Skin of body (tissue), 2 donors: Measurements from ENCODE around the gene ZIK1. TPM values are rescaled to one million over a fixed set of nuclear protein-coding genes. Genes with fewer than 3 reads are reported as not detected.
A peak's percentile ranks its signal among the peaks of the same experiment; 100 is the strongest.

ENCODE experiments used
- DNase-seq: peaks from one replicate; lab custom pipeline; 2025; lab: John Stamatoyannopoulos, UW
- total RNA-seq: library from RNA; depleted of rRNA; stranded (reverse); fragments of >200 nt; gene quantifications from one replicate; pipeline ENCODE4 v1.2.3, GENCODE V29; 2014

The ZIK1 gene
- total RNA-seq, 1 donor from 2014 or later = 6.7 TPM

GRCh38 chr19:57611113-57611512, 27.2 kb downstream of the ZIK1 start:
- DNase-seq = no peak

DNA sequence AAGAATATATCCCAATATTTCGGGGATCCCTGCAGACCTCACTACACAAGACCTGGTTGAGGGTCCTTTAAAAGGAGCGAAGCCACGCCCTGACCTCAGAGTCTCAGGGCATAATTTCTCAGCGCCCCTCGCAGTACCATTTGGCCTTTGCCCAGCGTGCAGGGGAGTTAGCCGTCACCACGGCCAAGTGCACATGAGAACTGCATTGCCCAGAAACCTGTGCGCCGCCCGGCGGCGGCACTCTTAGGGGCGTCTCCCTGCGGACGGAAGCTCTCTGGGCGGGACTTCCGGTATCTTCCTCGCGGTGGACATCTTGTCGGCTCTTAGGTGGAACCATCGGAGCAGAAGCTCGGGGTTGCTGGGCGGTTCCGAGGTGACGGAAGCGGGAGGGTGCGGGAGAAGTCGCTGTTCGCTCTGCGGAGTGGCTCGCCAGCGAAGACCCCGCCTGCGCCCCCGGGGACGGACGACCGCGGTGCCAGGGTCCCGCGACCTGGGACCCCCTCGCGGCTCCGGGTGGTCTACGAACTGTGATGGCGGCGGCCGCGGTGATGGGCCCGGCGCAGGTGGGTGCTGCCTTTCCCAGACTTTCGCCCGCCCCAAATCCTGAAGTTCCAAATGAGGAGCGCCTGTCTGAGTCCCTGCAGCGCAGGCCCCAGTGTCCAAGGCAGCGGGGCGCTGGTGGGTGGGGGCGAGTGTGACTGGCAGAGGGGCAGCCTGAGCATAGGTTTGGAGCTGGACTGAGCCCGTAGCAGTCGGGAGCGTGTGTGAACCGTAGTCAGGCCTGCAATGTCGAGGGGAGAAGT, 30.2 kb downstream of the ZIK1 start, which contains the start of gene ZNF134:
ZNF134 (plus strand) TSS at position 302 of the 803 bp plus-strand sequence. CDS start 5,227 bp downstream, outside the sequence.
- peak; percentile 84 for DNase-seq

DNA sequence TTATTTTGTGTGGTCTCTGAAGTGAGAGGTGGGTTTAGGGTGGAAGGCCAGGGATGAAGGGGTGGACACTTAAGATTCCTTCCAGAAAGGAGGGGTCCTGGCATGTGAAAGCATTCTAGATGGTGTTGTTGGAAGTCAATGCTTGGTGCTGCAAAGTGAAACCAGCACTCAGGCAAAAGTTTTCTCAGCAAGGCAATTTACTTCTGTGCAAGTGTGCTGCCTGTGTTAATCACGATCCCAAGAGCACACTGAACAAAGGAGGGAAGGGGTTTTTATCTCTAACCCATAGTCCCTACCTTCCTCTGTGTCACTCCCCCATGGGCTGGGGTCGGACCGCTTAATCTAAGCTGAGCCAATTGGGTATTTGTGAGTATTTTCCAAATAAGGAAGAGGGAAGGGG, 31.4 kb downstream of the ZIK1 start:
- DNase-seq = no peak

- DNase-seq = no peak
These were observed 36.9 kb downstream of the ZIK1 start for GRCh38 chr19:57620673-57621348.

DNA sequence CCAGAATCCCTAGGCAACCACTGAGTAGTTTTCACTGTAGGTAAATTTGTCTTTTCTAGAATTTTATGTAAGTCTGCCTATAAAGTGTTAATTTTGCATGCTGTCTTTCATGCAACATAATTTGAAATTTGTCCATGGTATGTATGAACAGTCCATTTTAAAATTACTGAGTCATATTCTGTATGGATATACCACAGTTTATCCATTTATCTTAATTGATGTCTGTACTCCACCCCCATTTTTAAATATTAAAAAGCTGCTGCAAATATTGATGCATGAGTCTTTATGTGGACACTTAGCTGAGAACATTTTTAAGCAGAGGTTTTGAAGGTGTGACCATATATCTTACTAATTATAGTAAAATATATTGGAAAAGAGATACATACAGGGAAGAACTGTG, 39.1 kb downstream of the ZIK1 start:
- DNase-seq = no peak

DNA sequence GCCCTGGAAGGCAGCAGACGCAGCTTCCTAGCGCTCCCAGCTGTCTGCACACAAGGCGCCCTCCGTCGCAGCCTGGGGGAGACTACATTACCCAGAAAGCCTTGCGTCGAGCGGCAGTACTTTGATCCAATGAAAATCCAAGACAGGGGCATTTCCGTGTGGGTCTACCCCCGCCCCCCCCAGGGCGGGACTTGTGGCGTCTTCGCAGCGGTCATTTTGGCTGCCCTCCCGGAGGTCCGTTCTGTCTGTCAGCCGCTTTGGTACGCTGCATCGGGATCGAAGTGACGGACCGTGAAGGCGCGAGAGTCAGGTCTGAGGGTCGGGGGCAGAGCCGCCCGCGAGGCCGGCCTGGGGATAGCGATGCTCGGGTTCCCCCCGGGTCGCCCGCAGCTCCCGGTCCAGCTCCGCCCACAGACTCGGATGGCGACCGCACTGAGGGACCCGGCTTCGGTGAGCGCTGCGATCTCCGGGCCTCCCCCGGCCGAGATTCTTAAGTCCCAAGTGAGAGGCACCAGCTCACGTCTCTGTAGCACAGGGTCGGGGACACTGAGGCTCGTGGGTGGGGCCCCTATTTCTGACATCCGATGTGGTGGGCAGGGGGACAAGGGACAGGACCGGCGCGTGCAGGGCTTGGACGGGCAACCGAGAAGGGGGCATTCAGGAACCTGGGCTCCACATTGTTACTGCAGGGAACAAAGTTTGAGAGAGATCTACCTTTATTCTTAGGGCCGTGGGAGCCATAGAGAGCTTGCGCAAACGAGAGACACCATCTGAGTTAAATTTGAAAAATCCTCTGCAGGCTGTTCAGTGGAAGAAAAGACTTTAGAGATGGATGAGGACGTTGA, 49.3 kb downstream of the ZIK1 start, which contains the start of gene ZNF211:
ZNF211 (plus strand) TSS at position 182 of the 845 bp plus-strand sequence; CDS start at position 361, 179 bp downstream.
- DNase-seq = peak; percentile 87

DNA sequence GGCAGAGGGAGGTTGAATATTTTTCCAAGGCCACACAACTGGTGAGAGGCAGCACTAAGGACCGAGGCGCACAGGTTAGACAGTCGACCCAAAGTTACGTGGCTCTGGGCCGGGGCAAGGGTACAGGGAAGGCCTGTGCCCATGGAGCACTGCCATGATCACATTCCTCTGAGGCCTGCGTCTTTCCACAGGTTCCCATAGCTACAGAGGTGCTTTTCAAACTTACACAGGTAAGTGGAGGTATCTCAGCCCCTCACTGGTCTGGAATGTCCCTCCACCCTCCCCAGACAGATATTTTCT, 49.8 kb downstream of the ZIK1 start:
- DNase-seq = no peak

DNA sequence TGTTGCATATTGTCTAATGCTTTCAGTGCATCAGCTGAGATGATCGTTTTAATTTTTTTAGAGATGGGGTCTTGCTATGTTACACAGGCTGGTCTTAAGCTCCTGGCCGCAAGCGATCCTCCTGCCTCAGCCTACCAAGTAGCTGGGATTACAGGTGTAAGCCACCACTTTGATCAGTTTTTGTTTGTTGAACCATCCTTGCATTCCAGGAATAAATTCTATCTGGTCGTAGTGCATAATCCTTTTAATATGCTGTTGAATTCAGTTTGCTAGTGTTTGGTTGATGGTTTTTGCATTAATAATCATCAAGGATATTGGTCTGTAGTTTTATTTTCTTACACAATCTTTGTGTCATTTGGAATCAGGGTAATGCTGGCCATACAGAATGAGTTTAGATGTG, 53.4 kb downstream of the ZIK1 start:
- no peak for DNase-seq

GRCh38 chr19:57641715-57642234, 57.8 kb downstream of the ZIK1 start:
- no peak for DNase-seq

DNA sequence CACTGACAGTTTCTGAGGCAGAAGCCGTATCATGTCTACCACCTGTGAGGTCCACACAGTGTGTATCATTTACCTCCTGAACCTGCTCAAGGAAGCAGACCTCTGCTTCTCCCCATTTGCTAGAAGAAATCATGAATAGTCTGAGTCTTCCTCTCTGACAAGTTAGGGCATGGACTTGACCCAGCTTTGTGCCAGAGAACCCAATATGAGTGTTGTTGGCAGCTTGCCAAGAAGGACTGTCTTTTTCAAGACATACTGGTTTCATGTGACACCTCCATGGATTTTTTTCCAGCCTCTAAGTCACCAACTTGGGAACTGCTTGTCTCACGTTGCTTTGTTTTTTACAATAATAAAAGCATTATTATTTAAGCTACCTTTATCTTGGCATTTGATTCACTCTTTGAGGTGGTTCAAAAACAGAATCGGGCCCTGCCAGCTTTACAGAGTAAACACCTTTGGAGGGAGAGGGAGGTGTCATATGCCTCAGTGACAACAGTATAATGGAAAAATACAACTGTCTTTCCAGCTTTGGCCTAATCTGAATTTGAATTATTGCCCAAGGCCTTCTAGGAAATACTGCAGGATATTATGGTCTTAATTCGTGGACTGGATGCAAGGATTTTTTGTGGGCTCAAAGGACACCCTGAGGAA, 58.6 kb downstream of the ZIK1 start:
- DNase-seq = no peak

Other genes starting within 250 kb of the ZIK1 start
- 10.2 TPM for gene ZNF304, start 232.9 kb upstream of the ZIK1 start, total RNA-seq
- gene TRAPPC2B, start 220.6 kb upstream of the ZIK1 start, total RNA-seq = 13.3 TPM
- gene ZNF547, start 220.6 kb upstream of the ZIK1 start, total RNA-seq = 3.3 TPM
- gene ZNF548, start 194.3 kb upstream of the ZIK1 start, total RNA-seq = 35.6 TPM
- gene ZNF17, start 173.0 kb upstream of the ZIK1 start, total RNA-seq = 14.7 TPM
- 12.6 TPM for gene ZNF749, start 148.8 kb upstream of the ZIK1 start, total RNA-seq
- gene VN1R1, start 127.0 kb upstream of the ZIK1 start, total RNA-seq = 1.2 TPM
- gene ZNF772, start 106.6 kb upstream of the ZIK1 start, total RNA-seq = 13.9 TPM
- 10.5 TPM for gene ZNF419, start 96.4 kb upstream of the ZIK1 start, total RNA-seq
- gene ZNF773, start 84.2 kb upstream of the ZIK1 start, total RNA-seq = 9.4 TPM
- gene ZNF549, start 56.8 kb upstream of the ZIK1 start, total RNA-seq = 9.0 TPM
- gene ZNF550, start 24.3 kb upstream of the ZIK1 start, total RNA-seq = 14.2 TPM
- gene ZNF416, start 5.2 kb upstream of the ZIK1 start, total RNA-seq = 5.1 TPM
- gene ZNF530, start 15.7 kb downstream of the ZIK1 start, total RNA-seq = 3.4 TPM
- 21.2 TPM for gene ZNF134, start 30.1 kb downstream of the ZIK1 start, total RNA-seq
- 17.7 TPM for gene ZNF211, start 49.0 kb downstream of the ZIK1 start, total RNA-seq
- gene ZSCAN4, start 84.8 kb downstream of the ZIK1 start, total RNA-seq = not detected
- 11.7 TPM for gene ZNF551, start 97.8 kb downstream of the ZIK1 start, total RNA-seq
- gene ZNF154, start 125.1 kb downstream of the ZIK1 start, total RNA-seq = 11.9 TPM
- 6.5 TPM for gene ZNF671, start 143.5 kb downstream of the ZIK1 start, total RNA-seq
- gene ZNF776, start 162.7 kb downstream of the ZIK1 start, total RNA-seq = 18.1 TPM
- gene ZNF586, start 185.5 kb downstream of the ZIK1 start, total RNA-seq = 23.9 TPM
- gene ZNF552, start 230.8 kb downstream of the ZIK1 start, total RNA-seq = 8.8 TPM
- gene ZNF587B, start 246.2 kb downstream of the ZIK1 start, total RNA-seq = 18.3 TPM